ENCODE measurements around the gene RAB11FIP5.

Gene RAB11FIP5

GRCh38 chr2:73088211-73088610 is 24.5 kb downstream of the RAB11FIP5 start:
- Histone ChIP-seq H3K56ac (ENCODE audit: low read length) (no peak overlapping the region), H3K9ac (ENCODE audit: low read length) (no peak overlapping the region), H3K4me2 (ENCODE audit: low read length) (no peak overlapping the region), H3K79me1 (ENCODE audit: low read length) (peaks cover 2% of the 10 kb centered on the region), H3K27ac (ENCODE audit: low read depth, low read length) (no peak overlapping the region), H3K18ac (ENCODE audit: low read length) (no peak overlapping the region), H3K4ac (ENCODE audit: low read depth, low read length) (no peak overlapping the region), H3K79me2 (ENCODE audit: control insufficient read depth, insufficient read depth, low read length) (no peaks in the 10 kb centered on the region), H4K5ac (ENCODE audit: low read length) (no peak overlapping the region), H3K36me3 (ENCODE audit: control insufficient read depth, insufficient read depth, low read length) (no peaks in the 10 kb centered on the region), H2BK120ac (ENCODE audit: low read depth, low read length) (no peak overlapping the region), H3K4me3 (ENCODE audit: low read length) (no peak overlapping the region), H2AK5ac (ENCODE audit: low read length) (no peak overlapping the region), H4K8ac (ENCODE audit: low read depth, low read length) (no peak overlapping the region), H3K27me3 (ENCODE audit: insufficient read depth, low read length, poor library complexity) (no peaks in the 10 kb centered on the region), H2BK15ac (replicated peaks; ENCODE audit: low read depth) (no peak overlapping the region), H3K4me1 (ENCODE audit: control insufficient read depth, low read depth, low read length) (no peaks in the 10 kb centered on the region), H3K23ac (ENCODE audit: low read length) (no peak overlapping the region), H2BK5ac (ENCODE audit: low read length) (no peak overlapping the region)
- WGBS (ENCODE audit: extremely low coverage, insufficient coverage, low lambda C conversion rate), result no CpG with 5 or more reads among the region's 12 CpGs
- no peak for DNase-seq

GRCh38 chr2:73087311-73087710 is 25.4 kb downstream of the RAB11FIP5 start:
- H3K4ac ChIP-seq (ENCODE audit: low read depth, low read length), result no peak overlapping the region
- H3K18ac ChIP-seq (ENCODE audit: low read length), result no peak overlapping the region
- no peak overlapping the region for H3K23ac ChIP-seq (ENCODE audit: low read length)
- no peak overlapping the region for H3K56ac ChIP-seq (ENCODE audit: low read length)
- no peak overlapping the region for H3K4me2 ChIP-seq (ENCODE audit: low read length)
- H2BK120ac ChIP-seq (ENCODE audit: low read depth, low read length), result no peak overlapping the region
- no peaks in the 10 kb centered on the region for H3K4me1 ChIP-seq (ENCODE audit: control insufficient read depth, low read depth, low read length)
- peaks cover 2% of the 10 kb centered on the region for H3K79me1 ChIP-seq (ENCODE audit: low read length)
- H3K4me3 ChIP-seq (ENCODE audit: low read length), result no peak overlapping the region
- no peak overlapping the region for H2BK15ac ChIP-seq (replicated peaks; ENCODE audit: low read depth)
- no peaks in the 10 kb centered on the region for H3K36me3 ChIP-seq (ENCODE audit: control insufficient read depth, insufficient read depth, low read length)
- no CpG with 5 or more reads among the region's 4 CpGs for WGBS (ENCODE audit: extremely low coverage, insufficient coverage, low lambda C conversion rate)
- H3K79me2 ChIP-seq (ENCODE audit: control insufficient read depth, insufficient read depth, low read length), result no peaks in the 10 kb centered on the region
- H2BK5ac ChIP-seq (ENCODE audit: low read length), result no peak overlapping the region
- no peaks in the 10 kb centered on the region for H3K27me3 ChIP-seq (ENCODE audit: insufficient read depth, low read length, poor library complexity)
- H3K9ac ChIP-seq (ENCODE audit: low read length), result no peak overlapping the region
- H3K27ac ChIP-seq (ENCODE audit: low read depth, low read length), result no peak overlapping the region
- no peak overlapping the region for H4K8ac ChIP-seq (ENCODE audit: low read depth, low read length)
- no peak overlapping the region for H2AK5ac ChIP-seq (ENCODE audit: low read length)
- no peak for DNase-seq
- H4K5ac ChIP-seq (ENCODE audit: low read length), result no peak overlapping the region

GRCh38 chr2:73085691-73086090 is 27.1 kb downstream of the RAB11FIP5 start:
- DNase-seq, result peak; percentile 83
- no peaks in the 10 kb centered on the region for H3K79me2 ChIP-seq (ENCODE audit: control insufficient read depth, insufficient read depth, low read length)
- no peak overlapping the region for H4K5ac ChIP-seq (ENCODE audit: low read length)
- H2BK15ac ChIP-seq (replicated peaks; ENCODE audit: low read depth), result no peak overlapping the region
- H3K4me2 ChIP-seq (ENCODE audit: low read length), result no peak overlapping the region
- WGBS (ENCODE audit: extremely low coverage, insufficient coverage, low lambda C conversion rate), result no CpG with 5 or more reads among the region's 6 CpGs
- H3K27ac ChIP-seq (ENCODE audit: low read depth, low read length), result no peak overlapping the region
- peaks cover 2% of the 10 kb centered on the region for H3K4me1 ChIP-seq (ENCODE audit: control insufficient read depth, low read depth, low read length)
- no peak overlapping the region for H3K56ac ChIP-seq (ENCODE audit: low read length)
- H3K36me3 ChIP-seq (ENCODE audit: control insufficient read depth, insufficient read depth, low read length), result no peaks in the 10 kb centered on the region
- no peak overlapping the region for H2BK5ac ChIP-seq (ENCODE audit: low read length)
- no peak overlapping the region for H3K4me3 ChIP-seq (ENCODE audit: low read length)
- H3K27me3 ChIP-seq (ENCODE audit: insufficient read depth, low read length, poor library complexity), result no peaks in the 10 kb centered on the region
- H2BK120ac ChIP-seq (ENCODE audit: low read depth, low read length), result no peak overlapping the region
- H3K9ac ChIP-seq (ENCODE audit: low read length), result no peak overlapping the region
- H4K8ac ChIP-seq (ENCODE audit: low read depth, low read length), result no peak overlapping the region
- no peak overlapping the region for H3K23ac ChIP-seq (ENCODE audit: low read length)
- H3K18ac ChIP-seq (ENCODE audit: low read length), result no peak overlapping the region
- no peak overlapping the region for H3K4ac ChIP-seq (ENCODE audit: low read depth, low read length)
- peaks cover 2% of the 10 kb centered on the region for H3K79me1 ChIP-seq (ENCODE audit: low read length)
- no peak overlapping the region for H2AK5ac ChIP-seq (ENCODE audit: low read length)

- Histone ChIP-seq H2BK15ac (replicated peaks; ENCODE audit: low read depth) (no peak overlapping the region), H3K23ac (ENCODE audit: low read length) (no peak overlapping the region), H3K27ac (ENCODE audit: low read depth, low read length) (no peak overlapping the region), H3K36me3 (ENCODE audit: control insufficient read depth, insufficient read depth, low read length) (no peaks in the 10 kb centered on the region), H2BK5ac (ENCODE audit: low read length) (no peak overlapping the region), H4K8ac (ENCODE audit: low read depth, low read length) (no peak overlapping the region), H2AK5ac (ENCODE audit: low read length) (no peak overlapping the region), H3K4me1 (ENCODE audit: control insufficient read depth, low read depth, low read length) (peaks cover 2% of the 10 kb centered on the region), H3K4me3 (ENCODE audit: low read length) (no peak overlapping the region), H3K18ac (ENCODE audit: low read length) (no peak overlapping the region), H4K5ac (ENCODE audit: low read length) (no peak overlapping the region), H3K9ac (ENCODE audit: low read length) (no peak overlapping the region), H3K79me1 (ENCODE audit: low read length) (no peaks in the 10 kb centered on the region), H3K4me2 (ENCODE audit: low read length) (no peak overlapping the region), H2BK120ac (ENCODE audit: low read depth, low read length) (no peak overlapping the region), H3K56ac (ENCODE audit: low read length) (no peak overlapping the region), H3K79me2 (ENCODE audit: control insufficient read depth, insufficient read depth, low read length) (no peaks in the 10 kb centered on the region), H3K4ac (ENCODE audit: low read depth, low read length) (no peak overlapping the region), H3K27me3 (ENCODE audit: insufficient read depth, low read length, poor library complexity) (no peaks in the 10 kb centered on the region)
- DNase-seq, result no peak
- no CpG with 5 or more reads among the region's 3 CpGs for WGBS (ENCODE audit: extremely low coverage, insufficient coverage, low lambda C conversion rate)
Observed at GRCh38 chr2:73084971-73085370, 27.8 kb downstream of the RAB11FIP5 start.

- Histone ChIP-seq H3K27ac (ENCODE audit: low read depth, low read length) (no peak overlapping the region), H3K79me1 (ENCODE audit: low read length) (no peaks in the 10 kb centered on the region), H4K5ac (ENCODE audit: low read length) (no peak overlapping the region), H3K27me3 (ENCODE audit: insufficient read depth, low read length, poor library complexity) (no peaks in the 10 kb centered on the region), H2BK15ac (replicated peaks; ENCODE audit: low read depth) (no peak overlapping the region), H3K4me2 (ENCODE audit: low read length) (no peak overlapping the region), H3K4ac (ENCODE audit: low read depth, low read length) (no peak overlapping the region), H3K4me3 (ENCODE audit: low read length) (no peak overlapping the region), H3K79me2 (ENCODE audit: control insufficient read depth, insufficient read depth, low read length) (no peaks in the 10 kb centered on the region), H2BK5ac (ENCODE audit: low read length) (no peak overlapping the region), H3K9ac (ENCODE audit: low read length) (no peak overlapping the region), H3K18ac (ENCODE audit: low read length) (no peak overlapping the region), H4K8ac (ENCODE audit: low read depth, low read length) (no peak overlapping the region), H3K36me3 (ENCODE audit: control insufficient read depth, insufficient read depth, low read length) (no peaks in the 10 kb centered on the region), H2AK5ac (ENCODE audit: low read length) (no peak overlapping the region), H3K4me1 (ENCODE audit: control insufficient read depth, low read depth, low read length) (peaks cover 2% of the 10 kb centered on the region), H3K56ac (ENCODE audit: low read length) (no peak overlapping the region), H2BK120ac (ENCODE audit: low read depth, low read length) (no peak overlapping the region), H3K23ac (ENCODE audit: low read length) (no peak overlapping the region)
- no peak for DNase-seq
- WGBS (ENCODE audit: extremely low coverage, insufficient coverage, low lambda C conversion rate), result no CpG with 5 or more reads among the region's 7 CpGs
Observed at GRCh38 chr2:73083886-73084800, 28.6 kb downstream of the RAB11FIP5 start.
